NCI-H446 (cell line): ENCODE data around the gene PGM5.

Experiments used
- DNase-seq, 2 experiments: peaks; one replicate each; lab custom pipeline; 2025; lab: John Stamatoyannopoulos, UW

PGM5 gene

GRCh38 chr9:68496356-68496755 lies 139.9 kb downstream of the PGM5 start:
- peak in 1 of 2 experiments; percentile 58 for DNase-seq

- no peak for DNase-seq
Observed at GRCh38 chr9:68497629-68498028, 141.2 kb downstream of the PGM5 start.

- DNase-seq: no peak
Observed at GRCh38 chr9:68498816-68499215, 142.4 kb downstream of the PGM5 start.

- DNase-seq: no peak
Observed at GRCh38 chr9:68500457-68501381, 144.3 kb downstream of the PGM5 start.

GRCh38 chr9:68502279-68502678 lies 145.9 kb downstream of the PGM5 start:
- no peak for DNase-seq

- no peak for DNase-seq
Observed at GRCh38 chr9:68505681-68506409, 149.4 kb downstream of the PGM5 start.

- no peak for DNase-seq
Observed at GRCh38 chr9:68506551-68506950, 150.1 kb downstream of the PGM5 start.

GRCh38 chr9:68507130-68507805 lies 150.9 kb downstream of the PGM5 start:
- peak in 1 of 2 experiments; percentile 2 for DNase-seq

- DNase-seq: no peak
Observed at GRCh38 chr9:68507806-68508145, 151.4 kb downstream of the PGM5 start.

- DNase-seq: no peak
Observed at GRCh38 chr9:68508547-68508946, 152.1 kb downstream of the PGM5 start.

GRCh38 chr9:68509689-68510088 lies 153.3 kb downstream of the PGM5 start:
- no peak for DNase-seq

- DNase-seq: no peak
Observed at GRCh38 chr9:68513385-68513784, 157.0 kb downstream of the PGM5 start.

GRCh38 chr9:68513981-68514380 lies 157.6 kb downstream of the PGM5 start:
- no peak for DNase-seq

- no peak for DNase-seq
Observed at GRCh38 chr9:68515326-68516017, 159.1 kb downstream of the PGM5 start.

GRCh38 chr9:68522131-68522530 lies 165.7 kb downstream of the PGM5 start:
- no peak for DNase-seq

- no peak for DNase-seq
Observed at GRCh38 chr9:68522954-68523353, 166.5 kb downstream of the PGM5 start.

GRCh38 chr9:68523367-68523936 lies 167.0 kb downstream of the PGM5 start:
- no peak for DNase-seq

GRCh38 chr9:68530618-68531017 lies 174.2 kb downstream of the PGM5 start:
- no peak for DNase-seq

- no peak for DNase-seq
Observed at GRCh38 chr9:68532131-68532530, 175.7 kb downstream of the PGM5 start.

GRCh38 chr9:68533678-68534077 lies 177.3 kb downstream of the PGM5 start:
- DNase-seq: peak in 1 of 2 experiments; percentile 21

- peak in 1 of 2 experiments; percentile 53 for DNase-seq
Observed at GRCh38 chr9:68536876-68537615, 180.6 kb downstream of the PGM5 start.
